RWPE1 (cell line): ENCODE measurements around the gene POLR1A.
A peak's percentile ranks its signal among the peaks of the same experiment; 100 is the strongest.

Source experiments
- CTCF ChIA-PET: fragments of 350-600 bp; sonication (Branson Sonifier 250); formaldehyde crosslinking; extraction: SDS; loops from one replicate; lab custom pipeline; 2021; lab: Yijun Ruan, JAX
- POLR2A ChIA-PET: fragments of 400-600 bp; formaldehyde crosslinking; extraction: SDS; loops from one replicate; lab custom pipeline; 2020; ENCODE audit warnings: antibody characterized with exemption; ENCODE audit not compliant: low non-redundant PET; lab: Yijun Ruan, JAX
- DNase-seq: peaks from one replicate; pipeline ENCODE4 v3.0.0; 2012; ENCODE audit warnings: low spot score
- H3K27ac ChIP-seq: fragments of 450-650 bp; 2 replicates; pipeline ENCODE4 v1.5.1; 2017
- CTCF ChIP-seq: fragments of 450-650 bp; conservative IDR thresholded peaks from 2 replicates; pipeline ENCODE4 v1.5.1; 2017; ENCODE audit warnings: low read depth, mild to moderate bottlenecking

POLR1A gene

GRCh38 chr2:86105252-86105968 lies at the start of gene POLR1A:
Gene POLR1A (minus strand): TSS chr2:86105886. CDS start chr2:86105776, 110 bp downstream.
- ChIA-PET POLR2A (no interaction called here), CTCF (interaction anchor here (0.6 kb wide), 1 partner anchor 381 kb away, joined by 5 read pairs; no protein-coding TSS in a partner anchor)
- DNase-seq = peak; percentile 83
- H3K27ac ChIP-seq = peak within 1 kb of the TSS; percentile 81
- no peak for TF ChIP-seq CTCF

DNA sequence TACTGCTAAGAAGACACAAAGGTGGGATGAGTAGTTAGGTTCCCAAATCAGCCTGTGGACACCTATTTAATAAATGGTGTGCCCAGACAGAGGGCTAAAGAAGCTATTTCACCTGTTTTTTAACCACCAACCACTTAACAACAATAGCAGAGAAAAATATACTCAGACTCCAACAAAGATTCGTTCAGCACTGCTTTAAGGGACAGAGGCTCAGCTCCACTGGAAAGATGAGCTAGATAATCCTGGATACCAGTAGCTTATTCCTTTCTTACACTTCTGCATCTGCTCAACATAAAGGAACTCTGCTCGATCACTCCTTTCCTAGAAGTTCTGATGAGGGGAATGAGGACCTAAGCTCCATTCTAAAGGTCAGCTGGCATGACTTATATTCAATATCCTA lies 44.8 kb upstream of the POLR1A start:
- POLR2A ChIA-PET = no interaction called here
- H3K27ac ChIP-seq = no peak overlapping the region
- CTCF ChIA-PET = no interaction called here
- DNase-seq = no peak
- TF ChIP-seq CTCF = no peak

- POLR2A ChIA-PET = no interaction called here
- no peak for DNase-seq
- CTCF ChIA-PET = interaction anchor here (0.6 kb wide), 1 partner anchor 25 kb away, joined by 3 read pairs; no protein-coding TSS in a partner anchor
- TF ChIP-seq CTCF = no peak
- no peak overlapping the region for H3K27ac ChIP-seq
These were observed 42.1 kb upstream of the POLR1A start for GRCh38 chr2:86147793-86148192.

GRCh38 chr2:86143926-86144685 lies 38.4 kb upstream of the POLR1A start:
- no peak for TF ChIP-seq CTCF
- DNase-seq = no peak
- CTCF ChIA-PET = interaction anchor here (0.6 kb wide), 2 partner anchors 31 to 47 kb away, joined by 4 to 8 read pairs; no protein-coding TSS in a partner anchor
- no peak overlapping the region for H3K27ac ChIP-seq
- POLR2A ChIA-PET = no interaction called here

DNA sequence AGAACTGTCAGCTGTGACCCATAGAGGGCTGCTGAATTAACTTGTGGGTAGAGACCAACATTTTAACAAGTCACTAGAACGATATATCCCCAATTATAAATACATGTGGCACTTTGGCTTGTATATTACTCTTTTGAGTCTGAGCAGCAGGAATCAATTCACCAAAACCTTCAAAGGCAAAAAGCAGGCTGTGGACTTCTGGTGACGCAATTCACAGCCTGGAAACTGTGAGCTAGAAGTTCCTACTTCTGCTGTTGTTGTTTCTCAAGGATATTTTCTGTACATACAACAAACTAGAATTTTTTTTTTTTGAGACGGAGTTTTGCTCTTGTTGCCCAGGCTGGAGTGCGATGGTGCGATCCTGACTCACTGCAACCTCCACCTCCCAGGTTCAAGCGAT lies 37.6 kb upstream of the POLR1A start:
- ChIA-PET POLR2A (no interaction called here), CTCF (interaction anchor here (0.6 kb wide), 1 partner anchor 48 kb away, joined by 4 read pairs; no protein-coding TSS in a partner anchor)
- H3K27ac ChIP-seq = no peak overlapping the region
- DNase-seq = no peak
- TF ChIP-seq CTCF = no peak

DNA sequence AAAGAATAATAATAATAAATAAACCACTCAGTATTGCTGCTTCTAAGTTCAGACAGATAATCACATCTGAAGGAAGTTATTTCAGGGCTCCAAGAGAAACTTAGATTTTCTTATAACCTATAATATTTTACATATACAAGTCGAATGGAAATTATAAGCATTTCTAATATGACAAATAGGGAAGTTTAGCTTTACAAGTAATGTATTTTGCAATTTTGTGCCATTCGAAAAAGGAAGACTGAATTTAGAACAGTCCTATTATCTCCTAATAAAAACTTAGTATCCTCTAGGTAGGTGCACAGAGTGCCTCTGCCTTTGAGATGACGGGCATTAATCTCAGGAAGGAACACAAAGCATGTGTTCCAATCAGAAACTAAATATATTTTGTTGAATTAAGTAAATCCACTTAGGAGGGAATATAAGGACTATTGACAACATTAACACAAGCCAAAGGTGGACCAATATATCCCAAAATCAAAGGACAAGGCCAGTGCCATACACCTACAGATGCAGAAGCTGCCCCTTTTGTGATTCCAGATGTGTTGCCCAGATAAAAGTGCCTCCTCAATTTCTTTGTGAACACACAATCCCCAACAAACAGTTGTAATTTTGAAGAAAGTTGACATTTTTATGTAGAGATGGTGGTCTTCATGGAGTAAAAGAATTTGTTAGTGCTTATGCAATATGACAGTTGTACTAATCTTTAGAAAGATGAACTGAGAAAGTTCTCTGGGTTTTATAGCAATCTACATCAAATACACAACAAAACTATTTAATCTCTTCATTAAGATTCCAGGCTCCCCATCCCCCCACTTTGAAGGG lies 37.0 kb upstream of the POLR1A start:
- no peak for DNase-seq
- POLR2A ChIA-PET = no interaction called here
- TF ChIP-seq CTCF = no peak
- CTCF ChIA-PET = no interaction called here
- H3K27ac ChIP-seq = no peak overlapping the region
